Adrenal gland (tissue), 12 donors: ENCODE measurements around the gene ITGA2. TPM values are rescaled to one million over a fixed set of nuclear protein-coding genes. Genes with fewer than 3 reads are reported as not detected.

Source experiments
- DNase-seq, 7 donors: peaks; one replicate each; pipeline ENCODE4 v3.0.0-alpha.2; 2019 to 2020
- H3K27ac ChIP-seq, 5 donors: fragments of 200-600 bp; sonication (generic) in 4 of 5; 1 replicate in 3 of 5; 2 replicates in 2 of 5; pipeline versions ENCODE4 v1.5.1 to v1.8.0; 2016 to 2020; ENCODE audit warnings: mild to moderate bottlenecking in 1 of 5
- H3K27me3 ChIP-seq: fragments of 200-600 bp; 2 replicates; pipeline ENCODE4 v1.8.0; 2021
- H3K36me3 ChIP-seq, 2 donors: fragments of 200-600 bp; replicated peaks in 1 of 2; 1 replicate in 1 of 2; 2 replicates in 1 of 2; pipeline versions ENCODE4 v1.5.1 to v1.8.0; 2018 to 2022
- H3K4me1 ChIP-seq, 2 donors: fragments of 200-600 bp; replicated peaks in 1 of 2; 1 replicate in 1 of 2; 2 replicates in 1 of 2; pipeline versions ENCODE4 v1.5.1 to v1.8.0; 2018 to 2021
- H3K4me3 ChIP-seq, 4 donors: fragments of 200-600 bp; sonication (generic) in 3 of 4; one replicate each; pipeline ENCODE4 v1.5.1; 2016 to 2018
- H3K9me3 ChIP-seq, 3 donors: fragments of 200-600 bp; sonication (generic) in 1 of 3; replicated peaks in 1 of 3; 1 replicate in 2 of 3; 2 replicates in 1 of 3; pipeline versions ENCODE4 v1.5.1 to v1.8.0; 2016 to 2021
- POLR2A ChIP-seq, 2 donors: fragments of 450-650 bp; IDR thresholded peaks; one replicate each; pipeline ENCODE4 v1.6.1; 2017; ENCODE audit warnings: antibody characterized with exemption in 2 of 2, mild to moderate bottlenecking in 2 of 2, moderate library complexity in 1 of 2
- WGBS, 4 donors: extraction: QIAGEN DNeasy Blood & Tissue Kit in 2 of 4; methylation state at CpG; one replicate each; pipeline versions ENCODE4 v1.1.5 to v1.1.7; 2013 to 2017; 5-methylcytosine and 5-hydroxymethylcytosine counted together
- intact Hi-C, 2 donors: fragments of 100-400 bp; cut with DNase I; formaldehyde crosslinking; loops; one replicate each; pipeline versions ENCODE4 v1.14.1 to v1.15.0; 2022 to 2023
- polyA plus RNA-seq, 3 donors: library from polyadenylated mRNA; stranded (reverse); fragments of 200-250 nt in 2 of 3; fragments of 350-450 nt in 1 of 3; fragmentation: Illumina TruSeq in 1 of 3; extraction: RNeasy Lipid Tissue Mini Kit (QIAGEN cat#74804) in 1 of 3; gene quantifications; one replicate each; pipeline ENCODE4 v1.2.3, GENCODE V29; 2013 to 2014
- total RNA-seq, 9 donors: library from RNA; depleted of rRNA in 4 of 9; stranded (reverse); fragments of >200 nt in 4 of 9; fragments of 120-200 nt in 1 of 9; fragmentation: NEBNext Ultra II Directional in 1 of 9; extraction: Animal tissue kit (Norgen Biotek cat#: 25700) in 1 of 9; gene quantifications; one replicate each; pipeline versions ENCODE4 v1.1.0 to v1.2.4, GENCODE V29; 2013 to 2023
- TF ChIP-seq, protein P1 (sequence below), 6 experiments: fragments of 450-650 bp in 4 of 6; fragments of 200-600 bp in 2 of 6; sonication (generic) in 1 of 6; IDR thresholded peaks; 1 replicate in 5 of 6; 2 replicates in 1 of 6; pipeline versions ENCODE4 v1.5.1 to v1.8.0; 2016 to 2021; ENCODE audit warnings: antibody characterized with exemption in 6 of 6, mild to moderate bottlenecking in 2 of 6, moderate library complexity in 1 of 6
- donor health status: healthy with polysubstance abuse.
- donor health status: Bipolar disorder and iron deficiency.
- donor health status: DM: yes; HTN: yes; CAD: no.
- donor health status: DM: no; HTN: no; CAD: no.
- donor health status: DM: no; HTN: no; CAD: no.
- donor health status: DM: yes; HTN: yes; CAD: no.

The ITGA2 gene
- total and polyA plus RNA-seq, 12 donors, result 1.8 to 127 (median 20.8) TPM

DNA sequence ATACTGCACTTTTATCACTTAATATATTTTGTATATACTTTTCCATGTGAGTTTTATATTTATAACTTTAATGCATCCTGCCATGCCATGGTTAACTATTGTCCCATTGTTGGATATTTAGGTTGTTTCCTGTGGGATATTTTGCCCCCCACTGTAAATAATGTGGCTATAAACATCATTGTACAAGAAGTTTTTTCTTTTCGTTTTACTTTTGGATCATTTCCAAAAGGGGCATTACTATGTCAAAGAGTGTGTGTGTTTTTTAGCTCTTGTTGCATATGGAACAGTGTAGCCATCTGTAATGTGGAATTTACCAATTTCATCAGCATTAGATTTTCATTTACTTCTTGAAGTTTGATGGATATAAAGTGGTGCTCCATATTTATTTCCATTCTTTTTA, 13.3 kb downstream of the ITGA2 start:
- intact Hi-C loops, result no loop called here
- 74 to 81% (median 78%) methylated on average over 1 of the region's 1 CpG for WGBS, 4 donors
- Histone ChIP-seq H3K4me1 (peaks cover 8 to 25% of the 10 kb centered on the region in 2 donors), H3K9me3 (no peaks in the 10 kb centered on the region), H3K36me3 (no peaks in the 10 kb centered on the region), H3K27me3 (no peaks in the 10 kb centered on the region), H3K27ac (no peak overlapping the region), H3K4me3 (no peak overlapping the region)
- DNase-seq, result no peak
- no peak for TF ChIP-seq POLR2A (IDR thresholded peaks at IDR 0.05)
- TF ChIP-seq, protein P1, sequence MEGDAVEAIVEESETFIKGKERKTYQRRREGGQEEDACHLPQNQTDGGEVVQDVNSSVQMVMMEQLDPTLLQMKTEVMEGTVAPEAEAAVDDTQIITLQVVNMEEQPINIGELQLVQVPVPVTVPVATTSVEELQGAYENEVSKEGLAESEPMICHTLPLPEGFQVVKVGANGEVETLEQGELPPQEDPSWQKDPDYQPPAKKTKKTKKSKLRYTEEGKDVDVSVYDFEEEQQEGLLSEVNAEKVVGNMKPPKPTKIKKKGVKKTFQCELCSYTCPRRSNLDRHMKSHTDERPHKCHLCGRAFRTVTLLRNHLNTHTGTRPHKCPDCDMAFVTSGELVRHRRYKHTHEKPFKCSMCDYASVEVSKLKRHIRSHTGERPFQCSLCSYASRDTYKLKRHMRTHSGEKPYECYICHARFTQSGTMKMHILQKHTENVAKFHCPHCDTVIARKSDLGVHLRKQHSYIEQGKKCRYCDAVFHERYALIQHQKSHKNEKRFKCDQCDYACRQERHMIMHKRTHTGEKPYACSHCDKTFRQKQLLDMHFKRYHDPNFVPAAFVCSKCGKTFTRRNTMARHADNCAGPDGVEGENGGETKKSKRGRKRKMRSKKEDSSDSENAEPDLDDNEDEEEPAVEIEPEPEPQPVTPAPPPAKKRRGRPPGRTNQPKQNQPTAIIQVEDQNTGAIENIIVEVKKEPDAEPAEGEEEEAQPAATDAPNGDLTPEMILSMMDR (IDR thresholded peaks at IDR 0.05), result no peak

DNA sequence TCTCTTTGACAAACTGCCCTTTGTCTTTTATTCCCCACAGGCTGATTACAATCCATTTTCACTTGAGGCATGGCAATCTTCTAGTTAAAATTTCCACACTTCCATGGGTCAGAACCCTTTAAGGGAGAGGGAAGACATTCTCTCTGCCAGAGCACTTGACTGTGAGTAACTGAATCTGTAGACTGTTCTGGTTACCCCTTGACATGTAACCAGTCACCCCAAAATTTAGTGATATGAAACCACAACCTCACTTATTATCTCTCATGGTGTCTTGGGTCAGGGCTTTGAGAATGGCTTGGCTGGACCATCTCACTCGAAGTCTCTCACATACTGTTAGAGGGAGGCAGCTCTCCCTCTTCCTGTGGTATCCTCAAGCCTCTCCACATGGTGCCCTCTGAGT, 14.0 kb downstream of the ITGA2 start:
- Histone ChIP-seq H3K4me3 (no peak overlapping the region), H3K27me3 (no peaks in the 10 kb centered on the region), H3K27ac (no peak overlapping the region), H3K9me3 (no peaks in the 10 kb centered on the region), H3K36me3 (no peaks in the 10 kb centered on the region), H3K4me1 (peaks cover 8 to 25% of the 10 kb centered on the region in 2 donors)
- intact Hi-C loops, result no loop called here
- TF ChIP-seq, protein P1 (IDR thresholded peaks at IDR 0.05), result no peak
- TF ChIP-seq POLR2A (IDR thresholded peaks at IDR 0.05), result no peak
- 88 to 100% (median 99%) methylated on average over 1 of the region's 1 CpG for WGBS, 4 donors
- DNase-seq, result no peak

DNA sequence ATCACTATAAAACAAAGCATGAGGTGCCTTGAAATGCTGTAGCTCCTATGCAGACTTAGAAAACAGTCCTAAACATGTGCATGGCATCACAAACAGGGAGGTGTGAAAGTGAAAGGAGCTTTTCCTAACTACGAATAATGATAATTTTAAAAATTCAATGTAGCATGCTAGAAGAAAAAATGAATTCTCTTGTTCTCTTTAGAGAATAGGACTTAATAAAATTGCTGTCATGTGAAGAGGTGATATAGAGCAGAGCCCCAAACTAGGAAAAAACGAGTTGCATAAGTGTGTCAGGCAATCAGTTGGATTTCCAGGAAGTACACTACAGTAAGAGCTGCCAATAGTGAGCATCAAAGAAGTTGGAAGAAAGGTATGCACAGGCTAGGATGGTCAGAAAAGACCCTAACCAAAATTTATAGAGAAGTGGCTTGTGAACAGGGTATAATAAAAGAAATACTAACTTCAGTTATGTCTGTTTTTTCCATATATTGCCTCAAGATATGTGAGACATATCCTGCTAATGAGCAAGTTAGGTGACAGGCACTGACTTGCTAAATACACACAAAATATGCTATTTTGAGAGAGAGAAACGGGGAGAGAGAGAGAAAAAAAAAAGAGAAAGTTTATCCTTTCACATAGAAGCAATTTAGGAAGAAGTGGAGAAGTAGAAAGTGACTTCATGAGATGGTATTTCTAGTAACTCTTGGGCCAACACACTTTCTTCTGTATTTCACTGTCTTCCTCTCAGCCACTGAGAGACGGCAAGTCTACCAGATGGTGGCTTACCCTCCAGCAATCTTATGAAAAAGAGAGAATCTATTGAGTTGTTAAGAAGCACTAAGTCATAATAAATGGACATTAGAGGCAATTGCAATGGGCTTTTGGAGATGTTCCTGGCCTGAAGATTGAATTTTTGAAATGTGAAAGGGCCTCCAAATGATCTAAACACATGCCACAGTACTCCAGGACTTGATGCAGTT, 18.0 kb downstream of the ITGA2 start:
- Histone ChIP-seq H3K9me3 (no peaks in the 10 kb centered on the region), H3K27me3 (no peaks in the 10 kb centered on the region), H3K4me3 (no peak overlapping the region), H3K4me1 (peaks cover 8 to 15% of the 10 kb centered on the region in 2 donors), H3K36me3 (no peaks in the 10 kb centered on the region), H3K27ac (no peak overlapping the region)
- 38 to 43% (median 40%) methylated on average over 4 of the region's 4 CpGs for WGBS, 4 donors
- DNase-seq, result no peak
- no peak for TF ChIP-seq POLR2A (IDR thresholded peaks at IDR 0.05)
- TF ChIP-seq, protein P1 (IDR thresholded peaks at IDR 0.05), result no peak
- intact Hi-C loops, result no loop called here

DNA sequence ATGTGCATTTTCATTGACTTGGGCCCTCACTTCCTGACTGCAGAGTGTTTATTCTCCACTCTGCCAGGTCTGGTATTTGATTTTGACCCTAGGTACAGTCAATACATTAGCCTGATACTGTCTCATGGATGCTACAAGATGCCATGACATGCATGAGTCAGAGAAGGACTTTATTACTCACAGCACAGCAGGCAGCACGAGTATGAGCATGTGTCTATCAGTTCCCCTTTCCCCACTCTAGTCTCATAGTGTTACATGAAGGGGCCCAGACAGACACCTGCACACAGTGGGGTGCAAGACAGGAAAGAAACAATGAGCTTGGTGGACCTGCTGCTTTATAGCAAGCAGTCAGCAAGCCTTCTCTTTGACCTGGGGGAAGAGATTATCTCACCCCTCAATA, 19.6 kb downstream of the ITGA2 start:
- 23 to 45% (median 28%) methylated on average over 1 of the region's 1 CpG for WGBS, 4 donors
- Histone ChIP-seq H3K27ac (no peak overlapping the region), H3K9me3 (no peaks in the 10 kb centered on the region), H3K36me3 (no peaks in the 10 kb centered on the region), H3K4me3 (no peak overlapping the region), H3K4me1 (peaks cover 8 to 15% of the 10 kb centered on the region in 2 donors), H3K27me3 (no peaks in the 10 kb centered on the region)
- DNase-seq, result peak in 1 of 7 donors; percentile 22
- intact Hi-C loops, result no loop called here
- no peak for TF ChIP-seq POLR2A (IDR thresholded peaks at IDR 0.05)
- TF ChIP-seq, protein P1 (IDR thresholded peaks at IDR 0.05), result no peak
